ENCODE measurements around the gene MYO6.

The MYO6 gene

GRCh38 chr6:75748003-75748742, 866 bp upstream of the MYO6 start:
- H3K36me3 ChIP-seq (replicated peaks; ENCODE audit: low read depth, low read length) = no peaks in the 10 kb centered on the region
- peak overlapping the region; percentile 95 for H3K4me2 ChIP-seq (ENCODE audit: low read length)
- peak overlapping the region; percentile 77 for H3K9ac ChIP-seq (ENCODE audit: low read length)
- H3K9me3 ChIP-seq (ENCODE audit: insufficient read depth, low read length) = no peaks in the 10 kb centered on the region
- H3K4me1 ChIP-seq (ENCODE audit: low read length) = peaks cover 21% of the 10 kb centered on the region
- peaks cover 33% of the 10 kb centered on the region for H3K27me3 ChIP-seq (ENCODE audit: low read depth, low read length)
- H4K20me1 ChIP-seq (ENCODE audit: insufficient read depth, low read length) = no peaks in the 10 kb centered on the region
- no peak for TF ChIP-seq EZH2phosphoT487 (IDR thresholded peaks at IDR 0.05; ENCODE audit: low read depth)
- no peak for TF ChIP-seq CTCF (IDR thresholded peaks at IDR 0.05; ENCODE audit: low read depth, low read length)
- H3K4me3 ChIP-seq (ENCODE audit: low read length) = peak overlapping the region; percentile 81
- H3K27ac ChIP-seq (ENCODE audit: low read length) = peak overlapping the region; percentile 23
- H3K79me2 ChIP-seq (ENCODE audit: low read length) = no peaks in the 10 kb centered on the region
- peak overlapping the region; percentile 97 for H2AFZ ChIP-seq (ENCODE audit: low read depth, low read length)

- no peak for TF ChIP-seq EZH2phosphoT487 (IDR thresholded peaks at IDR 0.05; ENCODE audit: low read depth)
- no peak for TF ChIP-seq CTCF (IDR thresholded peaks at IDR 0.05; ENCODE audit: low read depth, low read length)
- H2AFZ ChIP-seq (ENCODE audit: low read depth, low read length) = no peak overlapping the region
- H3K27ac ChIP-seq (ENCODE audit: low read length) = no peak overlapping the region
- H3K27me3 ChIP-seq (ENCODE audit: low read depth, low read length) = peaks cover 9% of the 10 kb centered on the region
- no peaks in the 10 kb centered on the region for H3K36me3 ChIP-seq (replicated peaks; ENCODE audit: low read depth, low read length)
- no peaks in the 10 kb centered on the region for H4K20me1 ChIP-seq (ENCODE audit: insufficient read depth, low read length)
- H3K9me3 ChIP-seq (ENCODE audit: insufficient read depth, low read length) = no peaks in the 10 kb centered on the region
- H3K79me2 ChIP-seq (ENCODE audit: low read length) = no peaks in the 10 kb centered on the region
- no peak overlapping the region for H3K4me2 ChIP-seq (ENCODE audit: low read length)
- H3K4me3 ChIP-seq (ENCODE audit: low read length) = no peak overlapping the region
- peaks cover 12% of the 10 kb centered on the region for H3K4me1 ChIP-seq (ENCODE audit: low read length)
- no peak overlapping the region for H3K9ac ChIP-seq (ENCODE audit: low read length)
These were observed 2.4 kb downstream of the MYO6 start for GRCh38 chr6:75751443-75751842.

GRCh38 chr6:75752365-75752764, 3.3 kb downstream of the MYO6 start:
- H3K27me3 ChIP-seq (ENCODE audit: low read depth, low read length) = peaks cover 6% of the 10 kb centered on the region; the same call in 1 of the 2 replicates
- TF ChIP-seq CTCF (IDR thresholded peaks at IDR 0.05; ENCODE audit: low read depth, low read length) = no peak
- TF ChIP-seq EZH2phosphoT487 (IDR thresholded peaks at IDR 0.05; ENCODE audit: low read depth) = no peak
- no peak overlapping the region for H3K9ac ChIP-seq (ENCODE audit: low read length)
- no peaks in the 10 kb centered on the region for H3K9me3 ChIP-seq (ENCODE audit: insufficient read depth, low read length)
- H3K79me2 ChIP-seq (ENCODE audit: low read length) = no peaks in the 10 kb centered on the region
- H3K4me2 ChIP-seq (ENCODE audit: low read length) = no peak overlapping the region
- H2AFZ ChIP-seq (ENCODE audit: low read depth, low read length) = no peak overlapping the region
- no peaks in the 10 kb centered on the region for H4K20me1 ChIP-seq (ENCODE audit: insufficient read depth, low read length)
- peaks cover 10% of the 10 kb centered on the region for H3K4me1 ChIP-seq (ENCODE audit: low read length)
- H3K4me3 ChIP-seq (ENCODE audit: low read length) = no peak overlapping the region
- H3K27ac ChIP-seq (ENCODE audit: low read length) = no peak overlapping the region
- H3K36me3 ChIP-seq (replicated peaks; ENCODE audit: low read depth, low read length) = no peaks in the 10 kb centered on the region

- Histone ChIP-seq H4K20me1 (ENCODE audit: insufficient read depth, low read length) (no peaks in the 10 kb centered on the region), H3K4me2 (ENCODE audit: low read length) (no peak overlapping the region), H3K79me2 (ENCODE audit: low read length) (no peaks in the 10 kb centered on the region), H2AFZ (ENCODE audit: low read depth, low read length) (no peak overlapping the region), H3K4me3 (ENCODE audit: low read length) (no peak overlapping the region), H3K27ac (ENCODE audit: low read length) (no peak overlapping the region), H3K9me3 (ENCODE audit: insufficient read depth, low read length) (no peaks in the 10 kb centered on the region), H3K27me3 (ENCODE audit: low read depth, low read length) (no peaks in the 10 kb centered on the region), H3K4me1 (ENCODE audit: low read length) (peaks cover 8% of the 10 kb centered on the region), H3K36me3 (replicated peaks; ENCODE audit: low read depth, low read length) (no peaks in the 10 kb centered on the region), H3K9ac (ENCODE audit: low read length) (no peak overlapping the region)
- no peak for TF ChIP-seq CTCF (IDR thresholded peaks at IDR 0.05; ENCODE audit: low read depth, low read length)
- no peak for TF ChIP-seq EZH2phosphoT487 (IDR thresholded peaks at IDR 0.05; ENCODE audit: low read depth)
These were observed 6.7 kb downstream of the MYO6 start for GRCh38 chr6:75755704-75756103.
